HG03095 (cell line): Measurements from ENCODE around the gene METTL16.
A peak's percentile ranks its signal among the peaks of the same experiment; 100 is the strongest.

Experiments
- ATAC-seq: cut with Tn5 transposase; IDR thresholded peaks from one replicate; pipeline ENCODE4 v1.9.1; 2021; ENCODE audit warnings: moderate library complexity; ENCODE audit not compliant: unreplicated experiment

The METTL16 gene

GRCh38 chr17:2419486-2419885 lies 92.2 kb downstream of the METTL16 start:
- ATAC-seq = no peak

DNA sequence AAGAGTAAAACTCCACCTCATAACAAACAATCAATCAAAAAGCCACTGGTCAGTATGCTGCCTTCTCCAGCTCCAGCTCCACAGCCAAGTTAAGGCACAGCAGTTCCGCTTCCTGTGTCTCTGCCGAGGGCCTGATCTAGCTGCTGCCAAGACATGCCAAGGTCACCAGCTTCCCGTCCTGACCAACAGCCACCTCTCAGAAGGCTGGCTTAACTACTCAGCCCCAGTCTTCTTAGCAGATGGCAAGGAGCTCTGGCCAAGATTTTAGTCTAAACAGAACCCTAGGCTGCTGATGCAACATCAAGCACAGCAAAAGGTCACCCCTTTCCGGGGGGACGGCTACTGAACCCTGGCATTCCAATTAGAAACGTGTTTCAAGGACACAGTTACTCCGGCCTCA lies 93.1 kb downstream of the METTL16 start:
- ATAC-seq = no peak

DNA sequence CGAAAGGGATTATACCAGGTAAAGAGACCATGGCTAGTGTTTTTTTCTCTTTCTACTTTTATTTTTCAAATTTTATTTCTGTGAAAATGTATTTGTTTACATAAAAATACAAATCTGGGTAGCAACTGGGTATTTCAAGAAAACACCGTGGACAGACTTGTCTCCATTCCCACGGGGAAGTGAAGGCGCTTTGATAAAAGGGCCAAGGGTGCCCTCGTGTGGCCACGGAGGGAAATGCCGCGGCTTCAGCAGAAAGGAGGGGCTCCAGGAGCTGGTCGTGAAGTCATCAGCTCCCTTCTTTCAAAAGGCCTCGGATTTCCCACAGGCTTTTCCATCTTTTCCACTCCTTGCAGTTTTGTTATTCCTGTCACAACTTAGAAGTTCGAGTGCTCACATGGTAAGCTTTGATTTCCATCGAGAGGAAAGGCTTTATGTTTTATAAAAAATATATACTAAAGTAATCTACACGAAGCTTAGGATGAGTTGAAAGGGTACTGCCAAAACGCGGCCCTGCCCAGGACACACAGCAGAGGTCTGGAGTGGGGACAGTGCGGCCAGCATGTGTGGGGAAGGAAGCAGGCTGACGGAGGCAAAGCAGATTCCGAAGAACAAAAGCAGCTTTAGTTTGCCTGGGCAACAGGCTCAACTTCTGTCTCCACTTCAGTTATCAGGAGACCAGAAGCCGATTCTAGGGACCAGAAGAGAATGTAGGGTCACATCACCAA lies 95.5 kb downstream of the METTL16 start:
- no peak for ATAC-seq

- no peak for ATAC-seq
These were observed 96.6 kb downstream of the METTL16 start for GRCh38 chr17:2415081-2415480.

- no peak for ATAC-seq
These were observed 97.1 kb downstream of the METTL16 start for GRCh38 chr17:2414446-2415064.

DNA sequence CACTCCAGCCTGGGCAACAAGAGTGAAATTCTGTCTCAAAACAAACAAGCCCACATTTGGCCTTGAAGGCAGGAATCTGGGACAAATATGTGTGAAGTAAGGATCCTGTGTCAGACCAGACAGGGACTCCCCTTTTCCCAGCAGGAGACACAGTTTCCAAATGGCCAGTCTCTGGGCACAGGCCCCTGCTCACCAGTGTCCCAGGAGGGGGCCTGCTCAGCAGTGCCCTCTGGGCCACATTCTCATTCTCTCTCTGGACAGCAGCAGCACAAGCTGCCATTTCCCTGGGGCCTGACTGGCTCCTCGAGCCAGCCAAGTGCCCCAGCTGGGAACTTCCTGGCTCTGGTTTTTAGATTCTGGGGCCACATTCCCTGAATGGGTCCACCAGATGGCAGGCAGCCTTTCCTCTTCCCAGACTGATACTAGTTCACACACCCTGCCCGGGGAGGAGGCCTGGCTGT lies 99.1 kb downstream of the METTL16 start:
- ATAC-seq = no peak

GRCh38 chr17:2410951-2411350 lies 100.7 kb downstream of the METTL16 start:
- ATAC-seq = no peak

- no peak for ATAC-seq
These were observed 104.5 kb downstream of the METTL16 start for GRCh38 chr17:2406903-2407790.

- no peak for ATAC-seq
These were observed 105.3 kb downstream of the METTL16 start for GRCh38 chr17:2406271-2406902.

DNA sequence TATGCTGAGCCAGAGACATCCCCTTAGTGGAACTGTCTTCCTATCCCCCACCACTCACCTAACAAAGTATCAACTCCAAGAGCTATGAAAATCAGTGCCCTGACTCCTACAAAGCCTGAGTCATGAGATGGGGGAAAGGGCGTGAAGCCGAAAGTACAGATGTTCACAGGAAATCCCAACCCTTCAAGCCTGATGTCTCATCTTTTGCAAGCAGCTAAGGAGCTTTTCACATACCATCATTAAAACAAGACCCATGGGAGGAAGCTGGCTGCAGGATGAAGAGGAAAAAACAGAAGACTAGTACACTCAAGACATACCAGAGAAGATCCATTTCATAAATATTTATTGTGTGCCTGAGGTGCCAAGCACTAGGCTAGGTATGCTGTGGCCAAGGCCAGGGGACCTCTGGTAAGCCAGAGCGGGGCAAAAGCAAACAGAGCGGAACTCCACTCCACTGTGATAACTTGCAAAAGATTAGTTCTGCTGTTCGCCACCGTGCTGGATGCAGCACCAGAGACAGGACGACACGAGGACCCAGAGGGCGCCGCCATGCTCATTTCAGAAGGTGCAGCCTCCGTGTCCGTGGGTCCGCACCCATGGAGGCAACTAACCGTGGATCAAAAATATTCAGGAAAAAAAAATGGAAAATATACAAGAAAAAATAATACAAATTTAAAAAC lies 106.3 kb downstream of the METTL16 start:
- ATAC-seq = no peak

- no peak for ATAC-seq
These were observed 108.6 kb downstream of the METTL16 start for GRCh38 chr17:2403044-2403443.

DNA sequence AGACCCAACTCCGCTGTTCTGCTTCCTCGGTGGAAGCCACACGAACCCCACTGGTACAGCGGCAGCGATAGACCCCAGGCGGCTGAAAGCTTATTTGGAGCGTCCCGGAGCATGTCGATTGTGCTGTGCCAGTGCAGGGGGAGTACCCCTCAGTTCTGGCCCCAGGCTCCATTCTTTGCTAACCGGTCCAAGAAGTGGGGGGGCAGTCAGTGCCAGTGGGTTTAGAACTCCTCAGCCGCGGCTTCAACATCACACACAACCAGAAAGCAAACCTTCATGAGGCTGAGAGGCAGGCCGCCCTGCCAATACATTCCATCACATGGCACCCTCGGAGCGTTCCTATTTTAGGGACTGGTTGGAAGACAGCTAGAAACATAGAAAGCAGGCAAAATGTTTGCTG lies 109.1 kb downstream of the METTL16 start:
- no peak for ATAC-seq

GRCh38 chr17:2401426-2402221 lies 110.1 kb downstream of the METTL16 start:
- ATAC-seq = peak; percentile 36

DNA sequence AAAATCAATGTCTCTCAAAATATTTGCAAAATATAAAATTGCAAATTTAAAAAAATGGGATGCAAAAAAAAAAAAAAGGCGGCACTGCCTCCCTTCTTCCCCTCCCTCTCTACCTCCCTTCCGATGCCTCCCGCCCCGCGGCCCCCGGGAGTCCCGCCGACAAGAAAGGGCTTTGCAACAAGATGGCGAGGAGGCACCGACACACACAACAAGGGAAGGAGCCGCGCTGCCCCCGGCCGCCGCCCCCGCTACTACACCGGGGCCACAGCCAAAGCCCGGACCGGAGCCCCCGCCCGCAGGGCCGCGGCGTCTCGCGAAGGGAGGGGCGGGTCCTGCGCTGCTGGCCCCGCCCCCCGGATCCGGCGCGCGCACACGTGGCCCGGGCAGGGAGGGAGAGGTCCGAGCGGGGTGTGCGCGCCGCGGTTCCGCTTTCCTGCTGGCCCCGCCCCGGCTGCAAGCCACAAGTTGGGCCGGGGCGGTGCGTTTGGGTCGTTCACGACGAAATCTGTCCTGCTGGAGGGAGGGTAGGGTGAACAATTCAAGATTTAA lies 110.7 kb downstream of the METTL16 start, which contains the start of gene MNT:
TSS of gene MNT (minus strand) at position 184 of the 549 bp plus-strand sequence. CDS start 348 bp downstream, outside the sequence.
- ATAC-seq = peak; percentile 19

DNA sequence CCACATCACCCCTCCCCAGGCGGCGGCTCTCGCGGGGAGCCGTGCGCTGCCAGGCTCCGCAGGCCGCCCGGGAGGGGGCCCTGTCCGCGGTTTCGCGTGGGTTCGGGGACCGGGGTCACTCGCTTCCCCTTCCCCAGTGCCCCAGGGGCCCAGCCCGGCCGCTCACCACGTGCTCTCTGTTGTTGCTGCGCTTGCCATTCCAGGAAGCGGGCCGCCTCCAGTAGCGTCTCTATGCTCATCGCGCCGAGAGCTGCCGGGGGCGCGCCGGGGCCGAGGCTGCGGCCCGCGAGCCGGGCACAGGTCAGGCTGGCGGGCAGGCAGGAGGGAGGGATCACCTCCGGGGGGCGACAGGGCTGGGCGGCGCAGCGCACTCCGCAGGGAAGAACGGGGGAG lies 111.2 kb downstream of the METTL16 start:
- no peak for ATAC-seq

- peak; percentile 33 for ATAC-seq
These were observed 111.9 kb downstream of the METTL16 start for GRCh38 chr17:2399572-2400473.

DNA sequence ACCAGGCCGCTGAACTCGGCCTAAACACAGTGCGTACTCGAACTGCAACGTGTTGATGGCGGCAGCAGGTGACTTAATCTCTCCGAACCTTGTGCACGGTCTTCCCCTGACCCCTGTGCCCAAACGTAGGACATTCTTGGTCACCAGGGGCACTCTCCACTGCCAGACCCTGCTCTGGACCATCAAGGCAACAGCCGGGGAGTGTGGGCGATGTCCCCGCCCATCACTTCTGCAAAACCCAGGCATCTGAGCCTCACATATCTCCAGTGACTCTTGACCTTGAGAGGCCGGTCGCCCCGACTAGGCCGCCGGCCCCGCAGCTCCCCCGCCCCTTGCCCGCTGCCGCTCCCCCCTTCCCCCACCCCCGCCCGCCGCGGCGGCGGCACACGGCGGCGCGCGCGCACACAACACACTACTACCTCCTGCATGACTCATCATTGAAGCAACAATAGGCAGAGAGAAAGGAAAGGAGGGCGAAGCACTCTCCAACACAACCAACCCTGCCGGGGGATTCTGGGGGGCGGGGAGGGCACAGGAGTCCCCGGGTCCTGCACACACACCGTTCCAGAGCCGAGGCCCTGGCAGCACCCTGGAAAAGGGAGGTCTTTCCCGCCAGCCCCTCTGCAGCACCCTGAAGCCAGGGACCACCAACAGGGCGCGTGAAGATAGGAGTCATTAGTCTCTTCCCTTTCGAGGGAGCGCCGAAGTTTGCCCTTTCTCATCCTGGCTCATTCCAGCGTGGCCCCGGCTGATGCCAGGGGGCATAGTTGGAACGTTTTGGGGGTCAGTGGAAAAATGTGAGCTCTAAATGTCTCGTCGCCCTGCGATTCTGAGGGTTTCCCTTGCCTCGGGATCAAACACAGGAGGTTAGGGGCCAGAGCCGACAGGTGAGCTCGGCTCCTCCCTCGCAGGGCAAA lies 112.8 kb downstream of the METTL16 start:
- ATAC-seq = no peak
